K562 (cell line): Measurements from ENCODE around the gene VWA3B. TPM values are rescaled to one million over a fixed set of nuclear protein-coding genes. Genes with fewer than 3 reads are reported as not detected.

Experiments used
- ATAC-seq: fragments of 200-7000 bp; cut with Tn5 transposase; 3 replicates; pipeline ENCODE4 v1.9.1; 2020; ENCODE audit warnings: moderate library complexity
- BruUV-seq: library from RNA; stranded (reverse); fragments of 400-500 nt; replicated peaks from 2 replicates; lab custom pipeline; 2021; lab: Mats Ljungman, UMichigan
- CTCF ChIA-PET: fragments of 300-600 bp; formaldehyde crosslinking; extraction: SDS; loops from one replicate; lab custom pipeline; 2021; ENCODE audit warnings: low intra/inter-chr PET ratio; lab: Yijun Ruan, JAX
- POLR2A ChIA-PET: fragments of 300-600, 350-650 bp; sonication (Branson Sonifier 250); formaldehyde crosslinking; extraction: SDS; loops from one replicate; lab custom pipeline; 2021; ENCODE audit warnings: antibody characterized with exemption, inconsistent platforms; lab: Yijun Ruan, JAX
- DNase-seq, 4 experiments: peaks; one replicate each; pipeline versions ENCODE4 v3.0.0 to v3.0.0-alpha.2; 2011 to 2018; ENCODE audit warnings: low spot score in 3 of 4, mixed read lengths in 3 of 4; ENCODE audit errors: extremely low read depth in 1 of 4
- FAIRE-seq: peaks from 2 replicates; lab custom pipeline; 2011; peaks lifted over from hg19 to GRCh38; lab: Jason Lieb, UNC
- H2AFZ ChIP-seq: 2 replicates; pipeline ENCODE4 v1.6.0; 2011; ENCODE audit warnings: low read depth, low read length, control low read depth, inconsistent platforms
- H3K27ac ChIP-seq: fragments of 200-600 bp; 3 replicates; pipeline ENCODE4 v1.8.0; 2011; ENCODE audit warnings: low read depth, mild to moderate bottlenecking, control low read depth, inconsistent platforms, low read length, moderate library complexity, mixed read lengths; ENCODE audit errors: extremely low read depth
- H3K27me3 ChIP-seq, 2 experiments: fragments of 300-600 bp in 1 of 2; 2 replicates in 1 of 2; 3 replicates in 1 of 2; pipeline versions ENCODE4 v1.6.0 to v1.8.0; 2011; ENCODE audit warnings: inconsistent platforms in 2 of 2, low read length in 2 of 2, mild to moderate bottlenecking in 1 of 2, mixed read lengths in 1 of 2, moderate library complexity in 1 of 2; ENCODE audit not compliant: control insufficient read depth in 2 of 2, insufficient read depth in 2 of 2
- H3K36me3 ChIP-seq: fragments of 300-600 bp; 3 replicates; pipeline ENCODE4 v1.8.0; 2011; ENCODE audit warnings: mild to moderate bottlenecking, low read length, inconsistent platforms; ENCODE audit not compliant: control insufficient read depth, insufficient read depth
- H3K4me1 ChIP-seq, 2 experiments: fragments of 200-600 bp in 1 of 2; replicated peaks in 1 of 2; 2 replicates in 1 of 2; 3 replicates in 1 of 2; pipeline versions ENCODE4 v1.5.1 to v1.8.0; 2011; ENCODE audit warnings: inconsistent platforms in 2 of 2, low read length in 2 of 2, mild to moderate bottlenecking in 1 of 2, mixed read lengths in 1 of 2, moderate library complexity in 1 of 2; ENCODE audit not compliant: control insufficient read depth in 2 of 2, insufficient read depth in 2 of 2
- H3K4me2 ChIP-seq: 2 replicates; pipeline ENCODE4 v1.6.1; 2011; ENCODE audit warnings: low read length, control low read depth, inconsistent platforms, mixed read lengths; ENCODE audit not compliant: insufficient read depth
- H3K4me3 ChIP-seq: fragments of 200-600 bp; sonication (generic), shearing (Covaris generic); 2 replicates; pipeline ENCODE4 v1.5.1; 2016; ENCODE audit warnings: control low read depth, inconsistent platforms
- H3K79me2 ChIP-seq: fragments of 200-600 bp; 3 replicates; pipeline ENCODE4 v1.8.0; 2011; ENCODE audit warnings: low read length, inconsistent platforms; ENCODE audit not compliant: control insufficient read depth, insufficient read depth
- H3K9ac ChIP-seq, 2 experiments: 2 replicates each; pipeline versions ENCODE4 v1.6.0 to v1.6.1; 2011; ENCODE audit warnings: low read depth in 2 of 2, low read length in 2 of 2, control low read depth in 1 of 2, inconsistent platforms in 1 of 2, mild to moderate bottlenecking in 1 of 2, mixed read lengths in 1 of 2; ENCODE audit not compliant: insufficient read depth in 1 of 2
- H3K9me1 ChIP-seq: one replicate; pipeline ENCODE4 v1.6.0; 2011; ENCODE audit warnings: inconsistent platforms, mild to moderate bottlenecking, low read length, moderate library complexity; ENCODE audit not compliant: control insufficient read depth, insufficient read depth
- H3K9me3 ChIP-seq: replicated peaks from 2 replicates; pipeline ENCODE4 v1.5.1; 2011; ENCODE audit warnings: low read depth, low read length, inconsistent platforms; ENCODE audit not compliant: control insufficient read depth, insufficient read depth
- H4K20me1 ChIP-seq: replicated peaks from 2 replicates; pipeline ENCODE4 v1.6.1; 2011; ENCODE audit warnings: low read length, inconsistent platforms, mixed read lengths; ENCODE audit not compliant: control insufficient read depth, insufficient read depth
- CHD2 ChIP-seq: IDR thresholded peaks from 2 replicates; pipeline ENCODE4 v1.6.1; 2011; ENCODE audit warnings: low read depth, low read length
- E2F1 ChIP-seq: sonication (generic); formaldehyde crosslinking; IDR thresholded peaks from 2 replicates; pipeline ENCODE4 v1.8.1; 2023; ENCODE audit warnings: mild to moderate bottlenecking, missing genetic modification reagents, moderate library complexity
- HNRNPH1 ChIP-seq: fragments of 200-400 bp; formaldehyde crosslinking; optimal IDR thresholded peaks from 2 replicates; pipeline ENCODE3; 2017; ENCODE audit warnings: low read depth, mild to moderate bottlenecking, low read length, moderate library complexity
- MAFK ChIP-seq: IDR thresholded peaks from 2 replicates; pipeline ENCODE4 v1.6.1; 2011; ENCODE audit warnings: low read length, improper control_type of control experiment
- NCOA2 ChIP-seq, 2 experiments: fragments of 450-650 bp; IDR thresholded peaks; 2 replicates each; pipeline ENCODE4 v1.6.1; 2018; ENCODE audit warnings: mild to moderate bottlenecking in 2 of 2, moderate library complexity in 1 of 2; ENCODE audit not compliant: partially characterized antibody in 2 of 2
- POLR2AphosphoS2 ChIP-seq: IDR thresholded peaks from 2 replicates; pipeline ENCODE4 v1.6.1; 2012; ENCODE audit warnings: low read length, improper control_type of control experiment
- PREB ChIP-seq: sonication (generic); formaldehyde crosslinking; IDR thresholded peaks from 2 replicates; pipeline ENCODE4 v1.8.1; 2023; ENCODE audit warnings: mild to moderate bottlenecking, missing genetic modification reagents
- SNIP1 ChIP-seq: fragments of 450-650 bp; IDR thresholded peaks from 2 replicates; pipeline ENCODE4 v1.7.1; 2017; ENCODE audit warnings: low read depth, mild to moderate bottlenecking
- SPI1 ChIP-seq: IDR thresholded peaks from 2 replicates; pipeline ENCODE4 v1.6.1; 2011; ENCODE audit warnings: low read depth, low read length, control low read depth, borderline replicate concordance
- TAL1 ChIP-seq: fragments of 450-650 bp; IDR thresholded peaks from 2 replicates; pipeline ENCODE4 v1.6.1; 2016; ENCODE audit warnings: mild to moderate bottlenecking
- ZNF354B ChIP-seq: fragments of 250-450 bp; sonication (Bioruptor Pico); IDR thresholded peaks from 2 replicates; pipeline ENCODE4 v1.4.0; 2020
- ZNF586 ChIP-seq: fragments of 450-650 bp; formaldehyde crosslinking; conservative IDR thresholded peaks from 2 replicates; pipeline ENCODE4 v1.4.0; 2020; ENCODE audit warnings: mild to moderate bottlenecking, moderate library complexity
- ZNF780A ChIP-seq: fragments of 250-450 bp; sonication (Bioruptor Pico); IDR thresholded peaks from 2 replicates; pipeline ENCODE4 v1.5.0; 2021; ENCODE audit warnings: mild to moderate bottlenecking
- ZZZ3 ChIP-seq: fragments of 450-650 bp; IDR thresholded peaks from 2 replicates; pipeline ENCODE4 v1.6.1; 2016; ENCODE audit warnings: antibody characterized with exemption, mild to moderate bottlenecking, moderate library complexity
- WGBS: fragments of 100-300 bp; shearing (Covaris generic); methylation state at CpG from one replicate; pipeline ENCODE4 v1.1.6; 2016; ENCODE audit warnings: low coverage, mixed read lengths; ENCODE audit not compliant: insufficient coverage; ENCODE audit errors: missing lambda C conversion rate; 5-methylcytosine and 5-hydroxymethylcytosine counted together
- in situ Hi-C: fragments of 300-500 bp; cut with MboI; formaldehyde crosslinking; loops from 4 replicates; pipeline ENCODE4 v1.15.0; 2018; ENCODE audit warnings: inconsistent platforms, mixed read lengths
- intact Hi-C: fragments of 100-400 bp; cut with micrococcal nuclease; formaldehyde crosslinking; loops from 2 replicates; pipeline ENCODE4 v1.14.2; 2022
- polyA plus RNA-seq, 8 experiments: library from polyadenylated mRNA; depleted of rRNA in 4 of 8; stranded (reverse) in 5 of 8; unstranded in 3 of 8; fragments of >200 nt; fragmentation: Nextera tagmentation in 2 of 8; fragmentation: Illumina TruSeq in 1 of 8; extraction: Ambion mirVana in 2 of 8; extraction: Trizol in 1 of 8; gene quantifications; 2 replicates each; pipeline versions ENCODE4 v1.2.1 to v1.2.3, GENCODE V29; 2011 to 2014; ENCODE audit warnings: inconsistent platforms in 1 of 8, missing spikeins in 1 of 8
- total RNA-seq, 7 experiments: library from RNA; depleted of rRNA in 6 of 7; stranded (reverse); fragments of >200 nt in 6 of 7; fragmentation: Illumina TruSeq in 2 of 7; extraction: Trizol in 2 of 7; gene quantifications; 2 replicates each; pipeline versions ENCODE4 v1.2.1 to v1.2.3, GENCODE V29; 2011 to 2021; ENCODE audit warnings: low replicate concordance in 1 of 7
- TF ChIP-seq, protein P1 (sequence below): fragments of 450-650 bp; IDR thresholded peaks from 2 replicates; pipeline ENCODE4 v1.6.1; 2016

Gene VWA3B
- total and polyA plus RNA-seq, 9 of the 15 experiments (the other 6 are each of a cell fraction or from before 2014, with no cell fraction given): not detected

DNA sequence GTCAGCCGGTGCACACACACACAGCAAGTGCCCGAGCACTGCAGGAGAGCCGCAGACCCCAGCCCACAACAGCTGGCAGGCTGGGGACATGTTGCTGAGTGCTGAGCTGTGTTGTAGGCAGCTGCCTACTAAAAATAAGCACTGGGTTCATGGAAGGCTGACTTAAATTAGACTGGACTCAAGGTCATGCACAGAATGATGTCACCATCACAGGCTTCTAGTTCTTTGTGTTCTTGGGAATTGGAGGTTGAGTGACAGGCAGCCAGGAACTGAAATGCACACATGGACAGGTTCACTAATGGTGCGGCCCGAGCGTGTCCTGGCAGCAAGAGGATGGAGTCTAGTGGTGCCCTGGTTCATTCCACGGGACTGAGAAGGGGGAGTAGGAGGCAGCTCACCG is 71.3 kb downstream of the VWA3B start:
- H3K36me3 ChIP-seq: no peaks in the 10 kb centered on the region
- H3K4me2 ChIP-seq: no peak overlapping the region
- H3K27ac ChIP-seq: no peak overlapping the region
- 0% methylated on average over 8 of the region's 8 CpGs for WGBS
- POLR2A ChIA-PET: no interaction called here
- in situ Hi-C loops: no loop called here
- no peak for DNase-seq
- no peak for TF ChIP-seq SPI1
- TF ChIP-seq, protein P1, sequence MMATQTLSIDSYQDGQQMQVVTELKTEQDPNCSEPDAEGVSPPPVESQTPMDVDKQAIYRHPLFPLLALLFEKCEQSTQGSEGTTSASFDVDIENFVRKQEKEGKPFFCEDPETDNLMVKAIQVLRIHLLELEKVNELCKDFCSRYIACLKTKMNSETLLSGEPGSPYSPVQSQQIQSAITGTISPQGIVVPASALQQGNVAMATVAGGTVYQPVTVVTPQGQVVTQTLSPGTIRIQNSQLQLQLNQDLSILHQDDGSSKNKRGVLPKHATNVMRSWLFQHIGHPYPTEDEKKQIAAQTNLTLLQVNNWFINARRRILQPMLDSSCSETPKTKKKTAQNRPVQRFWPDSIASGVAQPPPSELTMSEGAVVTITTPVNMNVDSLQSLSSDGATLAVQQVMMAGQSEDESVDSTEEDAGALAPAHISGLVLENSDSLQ: peak; percentile 27; the same call in 1 of the 2 replicates
- TF ChIP-seq, all 486 proteins: peak for 1
- Histone ChIP-seq H3K4me3 (no peak overlapping the region), H2AFZ (no peak overlapping the region), H3K27me3 (peaks cover 41 to 75% of the 10 kb centered on the region in 2 experiments), H3K9me3 (no peaks in the 10 kb centered on the region), H4K20me1 (no peaks in the 10 kb centered on the region), H3K9ac (no peak overlapping the region), H3K4me1 (no peaks in the 10 kb centered on the region), H3K9me1 (no peaks in the 10 kb centered on the region), H3K79me2 (no peaks in the 10 kb centered on the region)
- CTCF ChIA-PET: no interaction called here
- no TSS peak for BruUV-seq
- FAIRE-seq (no peak), ATAC-seq (no peak)
- intact Hi-C loops: no loop called here

DNA sequence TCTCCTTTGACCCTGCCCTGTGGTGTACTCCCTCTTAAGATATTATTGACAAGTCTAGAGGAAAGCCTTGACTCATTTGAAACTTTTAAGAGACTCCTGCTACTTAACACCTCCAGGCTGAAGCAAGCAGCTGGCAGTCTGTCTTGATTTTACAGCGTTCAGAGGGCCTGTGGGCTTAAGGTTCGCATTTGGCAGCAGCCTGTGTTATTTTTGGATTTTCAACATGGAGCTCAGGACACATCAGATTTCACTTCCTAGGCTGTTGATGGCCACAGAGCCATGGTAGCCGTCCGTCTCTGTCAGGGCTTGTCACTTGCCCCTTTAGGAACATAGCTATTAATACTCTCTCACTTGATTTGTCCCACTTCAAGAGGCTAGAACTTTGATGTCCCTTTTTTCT is 73.6 kb downstream of the VWA3B start:
- H3K4me2 ChIP-seq: no peak overlapping the region
- intact Hi-C loops (no loop called here), in situ Hi-C loops (no loop called here)
- peaks cover 36 to 64% of the 10 kb centered on the region in 2 experiments for H3K27me3 ChIP-seq
- no peaks in the 10 kb centered on the region for H4K20me1 ChIP-seq
- ATAC-seq (no peak), FAIRE-seq (no peak), DNase-seq (no peak)
- no peak overlapping the region for H3K4me3 ChIP-seq
- BruUV-seq: no TSS peak
- TF ChIP-seq POLR2AphosphoS2 (no peak), SNIP1 (no peak), ZNF586 (CRISPR knock-in tag) (no peak), CHD2 (no peak), ZNF780A (CRISPR knock-in tag) (no peak), E2F1 (CRISPR knock-in tag) (no peak), ZNF354B (CRISPR knock-in tag) (no peak), MAFK (no peak), NCOA2 (IDR thresholded peaks at IDR 0.05; ENCODE audit: partially characterized antibody in 2 of 2) (no peak), PREB (no peak), ZZZ3 (no peak), TAL1 (no peak), HNRNPH1 (no peak)
- H3K27ac ChIP-seq: no peak overlapping the region
- no peaks in the 10 kb centered on the region for H3K9me3 ChIP-seq
- H3K9ac ChIP-seq: no peak overlapping the region; a peak in 1 of 4 replicates
- no peak overlapping the region for H2AFZ ChIP-seq
- ChIA-PET POLR2A (no interaction called here), CTCF (no interaction called here)
- WGBS: 0% methylated on average over 4 of the region's 4 CpGs
- no peaks in the 10 kb centered on the region for H3K79me2 ChIP-seq
- H3K9me1 ChIP-seq: no peaks in the 10 kb centered on the region
- H3K36me3 ChIP-seq: no peaks in the 10 kb centered on the region
- no peaks in the 10 kb centered on the region for H3K4me1 ChIP-seq
